Left hindlimb (tissue), 1 donor: ENCODE measurements around the gene C11orf86.
A peak's percentile ranks its signal among the peaks of the same experiment; 100 is the strongest.
"Not testable (repeated sequence)": the region's sequence is repeated elsewhere in the genome, so short reads cannot be mapped to it uniquely, and the experiment has no call there.

Source experiments
- DNase-seq: peaks from one replicate; pipeline ENCODE4 v3.0.0-alpha.2; 2018

The C11orf86 gene

GRCh38 chr11:66974724-66975404 lies at the start of gene C11orf86:
Gene C11orf86 (plus strand): TSS chr11:66975304. CDS start chr11:66975363, 59 bp downstream.
- no peak for DNase-seq

GRCh38 chr11:66929753-66930152 lies 45.4 kb upstream of the C11orf86 start:
- no peak for DNase-seq

- DNase-seq: no peak
Observed at GRCh38 chr11:66932543-66932942, 42.6 kb upstream of the C11orf86 start.

- no peak for DNase-seq
Observed at GRCh38 chr11:66933531-66933930, 41.6 kb upstream of the C11orf86 start.

GRCh38 chr11:66934950-66935779 lies 39.9 kb upstream of the C11orf86 start:
- DNase-seq: no peak

- no peak for DNase-seq
Observed at GRCh38 chr11:66936311-66936711, 38.8 kb upstream of the C11orf86 start.

- no peak for DNase-seq
Observed at GRCh38 chr11:66937193-66937733, 37.8 kb upstream of the C11orf86 start.

- DNase-seq: no peak
Observed at GRCh38 chr11:66938582-66939135, 36.4 kb upstream of the C11orf86 start.

- no peak for DNase-seq
Observed at GRCh38 chr11:66950112-66950535, 25.0 kb upstream of the C11orf86 start.

- DNase-seq: no peak
Observed at GRCh38 chr11:66951135-66951534, 24.0 kb upstream of the C11orf86 start.

GRCh38 chr11:66951927-66952337 lies 23.2 kb upstream of the C11orf86 start:
- no peak for DNase-seq

- no peak for DNase-seq
Observed at GRCh38 chr11:66953081-66953833, 21.8 kb upstream of the C11orf86 start.

GRCh38 chr11:66956689-66957290 lies 18.3 kb upstream of the C11orf86 start:
- no peak for DNase-seq

GRCh38 chr11:66957971-66958231 lies 17.2 kb upstream of the C11orf86 start:
- no peak for DNase-seq

GRCh38 chr11:66958232-66958955 lies 16.7 kb upstream of the C11orf86 start, which contains the start of gene PC:
Gene PC (minus strand): TSS chr11:66958383. CDS start chr11:66872159, 86,224 bp downstream.
- peak; percentile 100 for DNase-seq

GRCh38 chr11:66958956-66959274 lies 16.2 kb upstream of the C11orf86 start:
- DNase-seq: no peak

- DNase-seq: not testable (repeated sequence)
Observed at GRCh38 chr11:66961691-66962213, 13.4 kb upstream of the C11orf86 start.

- no peak for DNase-seq
Observed at GRCh38 chr11:66962247-66962646, 12.9 kb upstream of the C11orf86 start.

- DNase-seq: no peak
Observed at GRCh38 chr11:66962801-66963200, 12.3 kb upstream of the C11orf86 start.

GRCh38 chr11:66964495-66964894 lies 10.6 kb upstream of the C11orf86 start:
- DNase-seq: no peak

- no peak for DNase-seq
Observed at GRCh38 chr11:66966351-66966750, 8.8 kb upstream of the C11orf86 start.
